ENCODE measurements around the gene APLNR. TPM values are rescaled to one million over a fixed set of nuclear protein-coding genes. Genes with fewer than 3 reads are reported as not detected.

Gene APLNR
- polyA plus RNA-seq, 2 of the 4 experiments (the other 2 are of a cell fraction) = 0.08 to 0.14 TPM

GRCh38 chr11:57274904-57275498 is 38.0 kb upstream of the APLNR start:
- FAIRE-seq (no peak), DNase-seq (ENCODE audit: low read depth in 1 of 2, low spot score in 1 of 2) (no peak), ATAC-seq (no peak)
- WGBS (ENCODE audit: missing lambda C conversion rate) = 4% methylated on average over 1 of the region's 1 CpG
- Histone ChIP-seq H3K9me3 (peaks cover 9% of the 10 kb centered on the region; the same call in 1 of the 3 replicates), H3K4me2 (no peak overlapping the region), H3K4me3 (no peak overlapping the region), H3K27ac (no peak overlapping the region), H3K4me1 (peaks cover 22% of the 10 kb centered on the region)
- ChIA-PET POLR2A (no interaction called here), CTCF (interaction anchor here (0.7 to 7.6 kb wide), 3 partner anchors 26 to 434 kb away, joined by 3 to 90 read pairs (median 12); no protein-coding TSS in a partner anchor)
- no peak for TF ChIP-seq POLR2AphosphoS2 (conservative IDR thresholded peaks at IDR 0.05; ENCODE audit: low read length)
- TF ChIP-seq EHMT2 (IDR thresholded peaks at IDR 0.05; ENCODE audit: low read depth) = no peak
- no peak for TF ChIP-seq E2F6 (IDR thresholded peaks at IDR 0.05; ENCODE audit: borderline replicate concordance, low read depth)
- TF ChIP-seq HEYL (CRISPR knock-in tag; IDR thresholded peaks at IDR 0.05) = no peak
- TF ChIP-seq HOXB13 (CRISPR knock-in tag; IDR thresholded peaks at IDR 0.05; ENCODE audit: low read depth) = no peak
- no peak for TF ChIP-seq JUN (IDR thresholded peaks at IDR 0.05)
- no peak for TF ChIP-seq KDM1A (IDR thresholded peaks at IDR 0.05; ENCODE audit: low read depth)
- no peak for TF ChIP-seq HOXB5 (CRISPR knock-in tag; IDR thresholded peaks at IDR 0.05)
- TF ChIP-seq CHD2 (IDR thresholded peaks at IDR 0.05; ENCODE audit: low read length, partially characterized antibody) = no peak
- no peak for TF ChIP-seq FOSB (CRISPR knock-in tag; IDR thresholded peaks at IDR 0.05)
- TF ChIP-seq SMC3 (IDR thresholded peaks at IDR 0.05) = no peak
- TF ChIP-seq HES2 (IDR thresholded peaks at IDR 0.05) = no peak
- no peak for TF ChIP-seq TP53 (CRISPR knock-in tag; IDR thresholded peaks at IDR 0.05)
- no peak for TF ChIP-seq ZNF302 (CRISPR knock-in tag; IDR thresholded peaks at IDR 0.05)
- TF ChIP-seq CBX2 (IDR thresholded peaks at IDR 0.05; ENCODE audit: borderline replicate concordance, low read depth) = no peak
- TF ChIP-seq CEBPB (IDR thresholded peaks at IDR 0.05) = no peak
- no peak for TF ChIP-seq HDAC2 (IDR thresholded peaks at IDR 0.05)
- TF ChIP-seq EP300 (IDR thresholded peaks at IDR 0.05) = no peak
- TF ChIP-seq NR3C1 (IDR thresholded peaks at IDR 0.05) = no peak

GRCh38 chr11:57273448-57274058 is 36.5 kb upstream of the APLNR start:
- H3K9me3 ChIP-seq = peaks cover 9% of the 10 kb centered on the region; the same call in 1 of the 3 replicates

GRCh38 chr11:57269571-57270021 is 32.5 kb upstream of the APLNR start:
- ATAC-seq = no peak
- Histone ChIP-seq H3K9me3 (peaks cover 9% of the 10 kb centered on the region; the same call in 1 of the 3 replicates), H3K4me3 (no peak overlapping the region), H3K4me1 (no peaks in the 10 kb centered on the region), H3K4me2 (no peak overlapping the region), H3K27ac (no peak overlapping the region)
- CTCF ChIA-PET = interaction anchor here (0.7 to 3.1 kb wide), 5 partner anchors 9 to 428 kb away, joined by 3 to 21 read pairs (median 5); no protein-coding TSS in a partner anchor
- 26% methylated on average over 3 of the region's 3 CpGs for WGBS (ENCODE audit: missing lambda C conversion rate)
- POLR2A ChIA-PET = no interaction called here
- no peak for FAIRE-seq
- no peak for DNase-seq (ENCODE audit: low read depth in 1 of 2, low spot score in 1 of 2)
- TF ChIP-seq ATOH8 (CRISPR knock-in tag; IDR thresholded peaks at IDR 0.05; ENCODE audit: low read depth) (no peak), FOSB (CRISPR knock-in tag; IDR thresholded peaks at IDR 0.05) (no peak), JUN (IDR thresholded peaks at IDR 0.05) (no peak), USF2 (IDR thresholded peaks at IDR 0.05) (no peak), EHMT2 (IDR thresholded peaks at IDR 0.05; ENCODE audit: low read depth) (no peak), MAX (IDR thresholded peaks at IDR 0.05) (no peak), HOXB13 (CRISPR knock-in tag; IDR thresholded peaks at IDR 0.05; ENCODE audit: low read depth) (no peak), BHLHE40 (IDR thresholded peaks at IDR 0.05; ENCODE audit: low read depth, low read length) (no peak), GATA3 (IDR thresholded peaks at IDR 0.05; ENCODE audit: borderline replicate concordance) (no peak), ZFP36 (IDR thresholded peaks at IDR 0.05; ENCODE audit: borderline replicate concordance, partially characterized antibody) (no peak), RAD21 (conservative IDR thresholded peaks at IDR 0.05 in 1 of 2, IDR thresholded peaks at IDR 0.05 in 1 of 2) (no peak), MAZ (IDR thresholded peaks at IDR 0.05; ENCODE audit: borderline replicate concordance, low read depth, low read length) (no peak), MYC (IDR thresholded peaks at IDR 0.05; ENCODE audit: borderline replicate concordance, low read length) (no peak), ESRRA (IDR thresholded peaks at IDR 0.05; ENCODE audit: borderline replicate concordance, low read length) (no peak), CHD2 (IDR thresholded peaks at IDR 0.05; ENCODE audit: low read length, partially characterized antibody) (no peak), KDM1A (IDR thresholded peaks at IDR 0.05; ENCODE audit: low read depth) (no peak)

More at GRCh38 chr11:57273448-57274058, 36.5 kb upstream of the APLNR start:
- ChIA-PET CTCF (interaction anchor here (1.2 to 7.6 kb wide), 4 partner anchors 24 to 432 kb away, joined by 3 to 90 read pairs (median 8); no protein-coding TSS in a partner anchor), POLR2A (no interaction called here)
- TF ChIP-seq NFE2L2 (conservative IDR thresholded peaks at IDR 0.05; ENCODE audit: low read length) (no peak), ZNF302 (CRISPR knock-in tag; IDR thresholded peaks at IDR 0.05) (no peak)
- peaks cover 14% of the 10 kb centered on the region for H3K4me1 ChIP-seq
- WGBS (ENCODE audit: missing lambda C conversion rate) = 69% methylated on average over 4 of the region's 4 CpGs
- DNase-seq (ENCODE audit: low read depth in 1 of 2, low spot score in 1 of 2) (no peak), ATAC-seq (no peak), FAIRE-seq (no peak)
- no peak overlapping the region for H3K27ac ChIP-seq
- H3K4me3 ChIP-seq = no peak overlapping the region
- H3K4me2 ChIP-seq = no peak overlapping the region

Measured in A549 (cell line).